ENCODE data around the gene ELL2.

- TF ChIP-seq GATA3 (IDR thresholded peaks at IDR 0.05; ENCODE audit: low read depth, low read length): no peak
- no peak for TF ChIP-seq GATA2 (IDR thresholded peaks at IDR 0.05; ENCODE audit: low read depth, low read length)
Measured at GRCh38 chr5:95976606-95977005, 15.0 kb upstream of the ELL2 start.

All from SH-SY5Y (cell line).